Measurements from ENCODE around the gene ERFL.
A peak's percentile ranks its signal among the peaks of the same experiment; 100 is the strongest.

Gene ERFL

DNA sequence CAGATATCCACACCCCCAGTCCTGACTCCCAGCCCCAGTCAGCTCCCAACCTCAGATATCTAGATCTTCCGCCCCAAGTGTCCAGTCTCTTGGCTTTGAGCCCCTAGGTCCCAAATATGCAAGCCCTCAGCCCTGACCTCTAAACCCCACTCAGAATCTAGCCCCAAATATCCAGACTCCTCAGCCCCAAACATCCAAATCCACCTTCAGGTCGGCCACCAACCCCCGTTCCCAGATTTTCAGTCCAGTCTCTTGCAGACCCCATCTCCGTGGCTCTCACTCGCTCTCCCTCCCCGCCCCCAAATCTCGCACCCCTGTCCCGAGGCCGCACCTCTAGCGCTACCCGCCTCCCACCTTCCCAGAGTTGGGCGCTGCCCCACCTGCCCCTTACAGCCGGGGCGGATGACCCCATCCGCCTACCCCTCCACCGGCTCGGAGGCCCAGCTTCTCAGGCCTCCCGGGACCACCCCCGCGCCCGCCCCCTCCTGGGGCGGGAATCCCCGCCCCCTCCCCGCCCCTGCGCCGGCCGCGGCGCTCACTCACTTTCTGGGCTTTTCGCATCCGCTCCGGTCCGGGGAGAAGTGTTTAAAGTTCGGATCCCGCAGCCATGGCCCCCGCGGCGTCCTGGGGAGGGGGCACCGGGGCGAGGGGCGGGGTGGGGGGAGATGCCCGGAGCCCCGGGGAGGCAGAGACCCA lies 604 bp downstream of the ERFL start:
- TF ChIP-seq ZFP3 (CRISPR knock-in tag; IDR thresholded peaks at IDR 0.05) (no peak), ZFP30 (CRISPR knock-in tag; IDR thresholded peaks at IDR 0.05) (no peak), TCF4 (CRISPR knock-in tag; IDR thresholded peaks at IDR 0.05; ENCODE audit: borderline replicate concordance) (no peak), ISL1 (CRISPR knock-in tag; IDR thresholded peaks at IDR 0.05) (no peak), ZNF8 (CRISPR knock-in tag; IDR thresholded peaks at IDR 0.05) (no peak), ARNTL (CRISPR knock-in tag; IDR thresholded peaks at IDR 0.05; ENCODE audit: borderline replicate concordance, low read depth) (no peak), OSR1 (CRISPR knock-in tag; IDR thresholded peaks at IDR 0.05) (no peak), ZC3H10 (CRISPR knock-in tag; IDR thresholded peaks at IDR 0.05) (no peak), CSDC2 (CRISPR knock-in tag; IDR thresholded peaks at IDR 0.05) (no peak), RARB (CRISPR knock-in tag; IDR thresholded peaks at IDR 0.05) (no peak)
- TF ChIP-seq, protein P1, sequence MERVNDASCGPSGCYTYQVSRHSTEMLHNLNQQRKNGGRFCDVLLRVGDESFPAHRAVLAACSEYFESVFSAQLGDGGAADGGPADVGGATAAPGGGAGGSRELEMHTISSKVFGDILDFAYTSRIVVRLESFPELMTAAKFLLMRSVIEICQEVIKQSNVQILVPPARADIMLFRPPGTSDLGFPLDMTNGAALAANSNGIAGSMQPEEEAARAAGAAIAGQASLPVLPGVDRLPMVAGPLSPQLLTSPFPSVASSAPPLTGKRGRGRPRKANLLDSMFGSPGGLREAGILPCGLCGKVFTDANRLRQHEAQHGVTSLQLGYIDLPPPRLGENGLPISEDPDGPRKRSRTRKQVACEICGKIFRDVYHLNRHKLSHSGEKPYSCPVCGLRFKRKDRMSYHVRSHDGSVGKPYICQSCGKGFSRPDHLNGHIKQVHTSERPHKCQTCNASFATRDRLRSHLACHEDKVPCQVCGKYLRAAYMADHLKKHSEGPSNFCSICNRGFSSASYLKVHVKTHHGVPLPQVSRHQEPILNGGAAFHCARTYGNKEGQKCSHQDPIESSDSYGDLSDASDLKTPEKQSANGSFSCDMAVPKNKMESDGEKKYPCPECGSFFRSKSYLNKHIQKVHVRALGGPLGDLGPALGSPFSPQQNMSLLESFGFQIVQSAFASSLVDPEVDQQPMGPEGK (CRISPR knock-in tag; IDR thresholded peaks at IDR 0.05; ENCODE audit: borderline replicate concordance) = no peak
- TF ChIP-seq, protein P2, sequence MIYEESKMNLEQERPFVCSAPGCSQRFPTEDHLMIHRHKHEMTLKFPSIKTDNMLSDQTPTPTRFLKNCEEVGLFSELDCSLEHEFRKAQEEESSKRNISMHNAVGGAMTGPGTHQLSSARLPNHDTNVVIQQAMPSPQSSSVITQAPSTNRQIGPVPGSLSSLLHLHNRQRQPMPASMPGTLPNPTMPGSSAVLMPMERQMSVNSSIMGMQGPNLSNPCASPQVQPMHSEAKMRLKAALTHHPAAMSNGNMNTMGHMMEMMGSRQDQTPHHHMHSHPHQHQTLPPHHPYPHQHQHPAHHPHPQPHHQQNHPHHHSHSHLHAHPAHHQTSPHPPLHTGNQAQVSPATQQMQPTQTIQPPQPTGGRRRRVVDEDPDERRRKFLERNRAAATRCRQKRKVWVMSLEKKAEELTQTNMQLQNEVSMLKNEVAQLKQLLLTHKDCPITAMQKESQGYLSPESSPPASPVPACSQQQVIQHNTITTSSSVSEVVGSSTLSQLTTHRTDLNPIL (CRISPR knock-in tag; IDR thresholded peaks at IDR 0.05; ENCODE audit: low read depth) = no peak
- TF ChIP-seq, protein P3, sequence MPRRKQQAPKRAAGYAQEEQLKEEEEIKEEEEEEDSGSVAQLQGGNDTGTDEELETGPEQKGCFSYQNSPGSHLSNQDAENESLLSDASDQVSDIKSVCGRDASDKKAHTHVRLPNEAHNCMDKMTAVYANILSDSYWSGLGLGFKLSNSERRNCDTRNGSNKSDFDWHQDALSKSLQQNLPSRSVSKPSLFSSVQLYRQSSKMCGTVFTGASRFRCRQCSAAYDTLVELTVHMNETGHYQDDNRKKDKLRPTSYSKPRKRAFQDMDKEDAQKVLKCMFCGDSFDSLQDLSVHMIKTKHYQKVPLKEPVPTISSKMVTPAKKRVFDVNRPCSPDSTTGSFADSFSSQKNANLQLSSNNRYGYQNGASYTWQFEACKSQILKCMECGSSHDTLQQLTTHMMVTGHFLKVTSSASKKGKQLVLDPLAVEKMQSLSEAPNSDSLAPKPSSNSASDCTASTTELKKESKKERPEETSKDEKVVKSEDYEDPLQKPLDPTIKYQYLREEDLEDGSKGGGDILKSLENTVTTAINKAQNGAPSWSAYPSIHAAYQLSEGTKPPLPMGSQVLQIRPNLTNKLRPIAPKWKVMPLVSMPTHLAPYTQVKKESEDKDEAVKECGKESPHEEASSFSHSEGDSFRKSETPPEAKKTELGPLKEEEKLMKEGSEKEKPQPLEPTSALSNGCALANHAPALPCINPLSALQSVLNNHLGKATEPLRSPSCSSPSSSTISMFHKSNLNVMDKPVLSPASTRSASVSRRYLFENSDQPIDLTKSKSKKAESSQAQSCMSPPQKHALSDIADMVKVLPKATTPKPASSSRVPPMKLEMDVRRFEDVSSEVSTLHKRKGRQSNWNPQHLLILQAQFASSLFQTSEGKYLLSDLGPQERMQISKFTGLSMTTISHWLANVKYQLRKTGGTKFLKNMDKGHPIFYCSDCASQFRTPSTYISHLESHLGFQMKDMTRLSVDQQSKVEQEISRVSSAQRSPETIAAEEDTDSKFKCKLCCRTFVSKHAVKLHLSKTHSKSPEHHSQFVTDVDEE (CRISPR knock-in tag; IDR thresholded peaks at IDR 0.05) = no peak
- peak; percentile 9; the same call in 1 of the 3 replicates for ATAC-seq

GRCh38 chr19:41926763-41927496 lies 1.3 kb downstream of the ERFL start:
- no peak; the same call in 2 of the 3 replicates for ATAC-seq
- TF ChIP-seq, protein P3 (CRISPR knock-in tag; IDR thresholded peaks at IDR 0.05) = no peak
- TF ChIP-seq ARNTL (CRISPR knock-in tag; IDR thresholded peaks at IDR 0.05; ENCODE audit: borderline replicate concordance, low read depth) (no peak), ESRRG (CRISPR knock-in tag; IDR thresholded peaks at IDR 0.05) (no peak), TCF4 (CRISPR knock-in tag; IDR thresholded peaks at IDR 0.05; ENCODE audit: borderline replicate concordance) (no peak), ZNF8 (CRISPR knock-in tag; IDR thresholded peaks at IDR 0.05) (no peak), TOX (CRISPR knock-in tag; IDR thresholded peaks at IDR 0.05; ENCODE audit: borderline replicate concordance) (no peak), SNAI2 (CRISPR knock-in tag; IDR thresholded peaks at IDR 0.05) (no peak), ZNF565 (CRISPR knock-in tag; conservative IDR thresholded peaks at IDR 0.05; ENCODE audit: low read depth) (no peak), ISL1 (CRISPR knock-in tag; IDR thresholded peaks at IDR 0.05) (no peak), ZNF70 (CRISPR knock-in tag; IDR thresholded peaks at IDR 0.05) (no peak), ZC3H10 (CRISPR knock-in tag; IDR thresholded peaks at IDR 0.05) (no peak), CSDC2 (CRISPR knock-in tag; IDR thresholded peaks at IDR 0.05) (no peak), OSR1 (CRISPR knock-in tag; IDR thresholded peaks at IDR 0.05) (no peak), POU6F1 (CRISPR knock-in tag; IDR thresholded peaks at IDR 0.05; ENCODE audit: borderline replicate concordance, low read depth) (no peak), RARB (CRISPR knock-in tag; IDR thresholded peaks at IDR 0.05) (no peak), PPARA (CRISPR knock-in tag; IDR thresholded peaks at IDR 0.05; ENCODE audit: borderline replicate concordance) (no peak)
- TF ChIP-seq, protein P2 (CRISPR knock-in tag; IDR thresholded peaks at IDR 0.05; ENCODE audit: low read depth) = no peak
- TF ChIP-seq, protein P1 (CRISPR knock-in tag; IDR thresholded peaks at IDR 0.05; ENCODE audit: borderline replicate concordance) = no peak

All from SK-N-SH treated with all-trans-retinoic acid at 6 μM for 48 hours (cell line).